GM12864 (cell line): ENCODE data around the gene SEC61A1.

Experiments used
- DNase-seq: peaks from one replicate; pipeline ENCODE4 v3.0.0-alpha.2; 2011; ENCODE audit warnings: low read depth
- H3K4me3 ChIP-seq: 2 replicates; pipeline ENCODE4 v1.5.1; 2011; ENCODE audit warnings: mild to moderate bottlenecking, low read depth, low read length, control low read depth
- TF ChIP-seq, protein P1 (sequence below): IDR thresholded peaks from 2 replicates; pipeline ENCODE4 v1.5.1; 2011; ENCODE audit warnings: low read depth, mild to moderate bottlenecking, moderate library complexity, low read length, control low read depth, inconsistent platforms; ENCODE audit errors: missing control alignments

Gene SEC61A1

DNA sequence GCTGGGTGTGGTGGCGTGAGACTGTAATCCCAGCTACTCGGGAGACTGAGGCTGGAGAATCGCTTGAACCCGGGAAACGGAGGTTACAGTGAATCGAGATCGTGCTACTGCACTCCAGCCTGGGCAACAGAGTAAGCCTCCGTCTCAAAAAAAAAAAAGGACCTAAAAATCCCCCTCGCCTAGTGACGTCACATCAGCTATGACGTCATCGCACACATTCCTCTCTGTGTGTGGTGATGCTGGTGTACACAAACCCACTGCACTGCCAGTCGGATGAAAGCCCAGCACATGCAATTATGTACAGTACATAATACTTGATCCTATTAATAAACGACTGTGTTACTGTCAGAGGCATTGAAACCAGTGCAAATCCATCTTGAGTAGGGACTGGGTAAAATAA lies 40.2 kb upstream of the SEC61A1 start:
- TF ChIP-seq, protein P1, sequence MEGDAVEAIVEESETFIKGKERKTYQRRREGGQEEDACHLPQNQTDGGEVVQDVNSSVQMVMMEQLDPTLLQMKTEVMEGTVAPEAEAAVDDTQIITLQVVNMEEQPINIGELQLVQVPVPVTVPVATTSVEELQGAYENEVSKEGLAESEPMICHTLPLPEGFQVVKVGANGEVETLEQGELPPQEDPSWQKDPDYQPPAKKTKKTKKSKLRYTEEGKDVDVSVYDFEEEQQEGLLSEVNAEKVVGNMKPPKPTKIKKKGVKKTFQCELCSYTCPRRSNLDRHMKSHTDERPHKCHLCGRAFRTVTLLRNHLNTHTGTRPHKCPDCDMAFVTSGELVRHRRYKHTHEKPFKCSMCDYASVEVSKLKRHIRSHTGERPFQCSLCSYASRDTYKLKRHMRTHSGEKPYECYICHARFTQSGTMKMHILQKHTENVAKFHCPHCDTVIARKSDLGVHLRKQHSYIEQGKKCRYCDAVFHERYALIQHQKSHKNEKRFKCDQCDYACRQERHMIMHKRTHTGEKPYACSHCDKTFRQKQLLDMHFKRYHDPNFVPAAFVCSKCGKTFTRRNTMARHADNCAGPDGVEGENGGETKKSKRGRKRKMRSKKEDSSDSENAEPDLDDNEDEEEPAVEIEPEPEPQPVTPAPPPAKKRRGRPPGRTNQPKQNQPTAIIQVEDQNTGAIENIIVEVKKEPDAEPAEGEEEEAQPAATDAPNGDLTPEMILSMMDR, result no peak
- H3K4me3 ChIP-seq, result no peak overlapping the region
- peak; percentile 3 for DNase-seq

DNA sequence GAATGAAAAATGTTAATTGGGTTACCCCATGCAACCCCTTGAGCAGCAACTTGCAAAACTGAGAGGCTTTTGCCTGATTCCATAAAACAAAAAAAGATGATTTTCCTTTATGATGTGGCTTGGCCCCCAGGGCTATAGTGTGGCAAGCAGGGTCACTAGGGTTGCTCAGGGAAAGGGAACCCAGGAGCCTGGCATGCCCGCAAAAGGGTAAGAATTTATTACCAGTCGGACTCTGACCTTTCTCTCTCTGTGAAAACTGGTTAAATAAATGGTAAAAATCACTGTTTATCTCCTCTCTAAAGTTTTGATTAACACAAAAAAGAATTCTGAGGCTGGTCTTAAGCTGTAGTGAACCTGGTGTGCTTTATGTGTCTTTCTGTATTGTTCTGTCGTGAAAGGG lies 37.7 kb upstream of the SEC61A1 start:
- TF ChIP-seq, protein P1, result no peak
- no peak overlapping the region for H3K4me3 ChIP-seq
- DNase-seq, result no peak

DNA sequence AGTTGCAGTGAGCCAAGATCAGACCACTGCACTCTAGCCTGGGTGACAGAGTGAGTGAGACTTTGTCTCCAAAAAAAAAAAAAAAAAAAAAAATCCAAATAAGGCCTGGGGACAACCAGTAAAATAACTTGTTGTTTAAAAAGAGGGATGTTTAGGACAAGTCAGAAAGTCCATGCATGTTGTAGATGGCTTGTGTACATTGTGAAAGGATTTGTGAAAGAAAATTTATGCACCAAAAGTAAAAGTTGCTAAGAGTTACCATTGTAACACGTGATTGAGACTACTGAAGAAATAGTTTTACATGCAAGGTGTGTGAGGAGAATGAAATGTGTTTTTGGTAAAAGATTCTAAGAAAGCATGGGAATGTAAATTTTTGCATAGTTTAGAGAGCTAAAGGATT lies 35.7 kb upstream of the SEC61A1 start:
- H3K4me3 ChIP-seq, result no peak overlapping the region
- TF ChIP-seq, protein P1, result no peak
- no peak for DNase-seq

DNA sequence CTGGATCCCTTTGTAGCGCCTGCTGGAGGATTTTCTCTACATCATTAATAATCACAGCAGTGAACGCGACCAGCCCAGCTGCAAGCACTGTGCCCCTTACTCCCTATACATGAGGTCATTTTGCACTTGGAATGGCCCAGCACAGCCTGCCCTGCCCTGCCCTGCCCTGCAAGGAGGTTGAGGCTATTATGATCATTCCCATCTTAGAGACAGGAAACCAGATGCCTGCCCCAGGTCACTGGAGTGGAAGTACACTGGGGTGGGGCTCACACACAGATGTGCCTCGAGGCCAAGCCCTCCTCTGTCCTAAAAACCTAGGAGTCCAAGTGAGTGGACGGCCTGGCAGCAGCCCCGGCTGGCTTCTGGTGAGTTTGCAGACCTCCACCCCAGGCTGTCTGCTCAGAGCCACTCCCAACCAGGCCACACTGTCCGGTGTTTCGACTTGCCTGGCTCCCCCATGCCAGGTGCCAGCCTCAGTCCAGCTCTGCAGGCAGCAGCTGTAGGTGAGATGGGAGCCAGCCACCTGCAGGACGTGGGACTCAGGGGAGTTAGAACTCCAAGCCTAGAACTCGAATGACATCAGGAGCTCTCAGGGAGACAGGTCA lies 30.4 kb upstream of the SEC61A1 start:
- DNase-seq, result no peak
- no peak overlapping the region for H3K4me3 ChIP-seq
- TF ChIP-seq, protein P1, result no peak

DNA sequence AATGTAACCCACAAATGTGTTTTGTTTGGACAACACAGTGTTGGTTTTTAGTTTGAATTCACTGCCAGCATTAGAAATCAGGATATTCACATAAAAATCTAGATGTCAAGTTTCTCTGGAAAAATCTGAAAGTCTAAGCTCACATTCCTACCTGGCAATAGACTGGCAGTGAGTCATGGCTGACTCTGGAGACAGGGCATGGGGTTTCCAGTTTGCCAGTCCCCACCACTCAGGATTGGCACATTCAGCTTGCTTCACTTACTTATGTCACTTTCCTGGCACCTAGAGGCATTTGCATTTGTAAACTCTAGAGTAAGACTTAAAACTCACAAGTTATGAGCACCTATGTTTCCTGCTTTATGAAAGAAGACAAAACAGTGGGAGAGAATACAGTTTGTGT lies 19.1 kb upstream of the SEC61A1 start:
- TF ChIP-seq, protein P1, result no peak
- no peak for DNase-seq
- H3K4me3 ChIP-seq, result no peak overlapping the region

DNA sequence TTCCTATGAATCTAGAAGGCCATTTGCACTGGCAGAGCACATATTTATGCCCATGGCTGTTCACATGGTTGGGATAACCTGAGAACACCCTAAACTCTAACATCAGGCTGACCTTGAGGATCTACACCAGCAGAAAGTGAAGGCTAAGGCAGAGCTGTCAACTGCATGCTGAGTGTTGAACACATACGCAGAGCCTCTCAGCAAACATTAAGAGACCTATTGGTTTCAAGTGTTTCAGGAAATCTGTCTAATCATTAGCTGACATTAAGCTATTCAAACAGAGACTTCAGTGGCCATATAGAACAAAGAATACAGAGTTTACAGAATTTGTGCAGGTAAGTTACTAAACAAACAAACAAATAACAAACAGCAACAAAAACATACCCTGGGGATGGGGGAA lies 16.1 kb upstream of the SEC61A1 start:
- no peak overlapping the region for H3K4me3 ChIP-seq
- TF ChIP-seq, protein P1, result no peak
- DNase-seq, result no peak

DNA sequence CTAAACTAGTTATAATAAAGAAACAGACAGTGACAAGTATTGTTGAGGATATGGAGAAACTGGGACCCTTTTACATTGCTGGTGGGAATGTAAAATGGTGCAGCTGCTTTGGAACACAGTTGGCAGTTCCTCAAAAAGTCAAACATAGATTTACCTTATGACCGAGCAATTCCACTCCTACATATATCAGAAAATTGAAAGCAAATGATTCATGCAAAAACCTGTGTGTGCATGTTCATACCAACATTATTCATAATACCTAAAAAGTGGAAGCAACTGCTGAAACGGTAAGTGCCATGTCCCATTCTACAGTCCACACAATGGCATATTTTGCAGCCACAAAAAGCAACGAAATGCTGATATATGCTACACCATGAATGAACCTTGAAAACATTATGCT lies 12.2 kb upstream of the SEC61A1 start:
- DNase-seq, result no peak
- H3K4me3 ChIP-seq, result no peak overlapping the region
- TF ChIP-seq, protein P1, result no peak
